GM12801 (cell line): ENCODE data around the gene NDRG3.

Experiments
- TF ChIP-seq, protein P1 (sequence below): IDR thresholded peaks from one replicate; pipeline ENCODE4 v1.5.1; 2011; ENCODE audit warnings: control low read depth; ENCODE audit not compliant: insufficient read length; ENCODE audit errors: extremely low read depth

NDRG3 gene

DNA sequence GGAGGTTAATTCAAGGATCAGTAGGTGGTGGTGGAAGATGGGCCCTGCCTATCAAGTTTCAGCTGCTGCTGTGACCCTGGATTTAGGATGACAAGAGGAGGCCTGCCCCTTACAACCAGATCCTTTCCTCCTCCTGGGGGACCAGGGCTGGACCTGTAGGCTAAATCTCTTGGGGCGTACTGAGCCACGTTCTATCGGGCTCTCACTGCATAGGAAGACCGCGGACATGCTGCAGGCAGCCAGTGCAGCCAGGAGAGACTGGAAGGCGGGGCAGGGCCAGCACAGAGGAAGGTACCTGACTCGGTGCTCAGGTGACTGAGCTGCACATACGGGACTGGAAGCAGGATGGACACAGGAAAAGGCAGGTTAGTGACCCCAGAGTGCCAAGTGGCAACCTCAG is 91.4 kb downstream of the NDRG3 start:
- TF ChIP-seq, protein P1, sequence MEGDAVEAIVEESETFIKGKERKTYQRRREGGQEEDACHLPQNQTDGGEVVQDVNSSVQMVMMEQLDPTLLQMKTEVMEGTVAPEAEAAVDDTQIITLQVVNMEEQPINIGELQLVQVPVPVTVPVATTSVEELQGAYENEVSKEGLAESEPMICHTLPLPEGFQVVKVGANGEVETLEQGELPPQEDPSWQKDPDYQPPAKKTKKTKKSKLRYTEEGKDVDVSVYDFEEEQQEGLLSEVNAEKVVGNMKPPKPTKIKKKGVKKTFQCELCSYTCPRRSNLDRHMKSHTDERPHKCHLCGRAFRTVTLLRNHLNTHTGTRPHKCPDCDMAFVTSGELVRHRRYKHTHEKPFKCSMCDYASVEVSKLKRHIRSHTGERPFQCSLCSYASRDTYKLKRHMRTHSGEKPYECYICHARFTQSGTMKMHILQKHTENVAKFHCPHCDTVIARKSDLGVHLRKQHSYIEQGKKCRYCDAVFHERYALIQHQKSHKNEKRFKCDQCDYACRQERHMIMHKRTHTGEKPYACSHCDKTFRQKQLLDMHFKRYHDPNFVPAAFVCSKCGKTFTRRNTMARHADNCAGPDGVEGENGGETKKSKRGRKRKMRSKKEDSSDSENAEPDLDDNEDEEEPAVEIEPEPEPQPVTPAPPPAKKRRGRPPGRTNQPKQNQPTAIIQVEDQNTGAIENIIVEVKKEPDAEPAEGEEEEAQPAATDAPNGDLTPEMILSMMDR, result no peak

DNA sequence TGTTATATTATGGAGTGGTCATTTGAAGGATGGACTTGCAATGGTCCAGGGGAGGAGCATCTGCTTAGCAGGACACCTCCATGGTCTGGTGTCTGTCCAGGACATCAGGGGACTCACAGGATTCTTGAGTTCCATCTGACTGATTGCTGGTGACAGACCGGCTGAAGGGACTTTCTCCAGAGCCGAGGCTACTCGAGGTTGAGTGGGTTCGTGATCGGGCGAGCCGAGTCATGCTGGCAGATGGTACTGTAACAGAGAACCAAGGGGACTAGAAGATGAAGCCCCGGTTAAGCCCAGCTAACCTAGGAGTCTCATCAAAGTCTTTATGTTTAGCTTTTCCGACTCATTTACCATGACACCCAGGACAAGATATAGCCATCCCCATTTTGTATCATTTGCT is 92.4 kb downstream of the NDRG3 start:
- TF ChIP-seq, protein P1, result no peak

DNA sequence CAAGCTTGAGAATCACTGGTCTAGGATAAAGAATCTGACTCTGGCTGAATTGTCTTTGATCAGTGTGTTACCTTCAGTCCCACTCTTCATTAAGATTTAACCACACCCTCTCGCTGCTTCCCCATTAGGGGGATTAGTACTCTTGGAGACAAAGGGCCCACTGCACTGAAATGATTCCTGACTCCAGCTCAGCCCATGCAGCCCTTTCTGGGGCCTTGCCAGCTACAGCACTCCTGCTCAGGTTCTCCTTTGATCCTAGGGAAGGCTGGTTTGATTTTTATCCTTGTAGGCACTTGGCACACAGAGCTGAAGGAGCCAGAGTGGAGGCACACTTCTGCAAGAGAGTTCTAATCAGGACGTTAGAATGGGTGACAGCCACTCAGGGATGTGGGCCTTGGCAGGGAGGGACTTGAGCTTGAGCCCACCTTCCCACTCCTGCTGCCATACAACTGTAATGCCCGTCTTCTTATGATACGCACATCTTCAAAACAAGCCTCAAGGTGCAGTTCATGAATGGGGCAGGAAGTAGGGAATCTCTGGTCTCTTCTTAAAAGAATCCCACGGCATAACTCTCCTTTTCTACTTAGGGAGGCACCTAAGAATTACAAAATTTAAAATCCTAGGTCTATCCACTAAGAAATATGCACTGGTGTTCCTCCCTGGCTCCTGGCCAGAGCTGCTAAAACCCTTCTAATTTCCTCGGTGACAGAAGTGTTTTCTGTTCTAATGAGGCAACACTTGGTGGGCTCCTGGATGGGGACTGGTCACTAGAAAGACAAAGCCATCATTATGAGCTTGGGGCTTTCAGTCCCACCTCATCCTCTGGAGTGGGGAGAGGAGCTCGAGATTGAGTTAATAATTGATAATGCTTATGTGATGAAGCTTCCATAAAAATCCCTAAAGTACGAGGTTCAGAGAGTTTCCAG is 98.4 kb downstream of the NDRG3 start:
- TF ChIP-seq, protein P1, result no peak

DNA sequence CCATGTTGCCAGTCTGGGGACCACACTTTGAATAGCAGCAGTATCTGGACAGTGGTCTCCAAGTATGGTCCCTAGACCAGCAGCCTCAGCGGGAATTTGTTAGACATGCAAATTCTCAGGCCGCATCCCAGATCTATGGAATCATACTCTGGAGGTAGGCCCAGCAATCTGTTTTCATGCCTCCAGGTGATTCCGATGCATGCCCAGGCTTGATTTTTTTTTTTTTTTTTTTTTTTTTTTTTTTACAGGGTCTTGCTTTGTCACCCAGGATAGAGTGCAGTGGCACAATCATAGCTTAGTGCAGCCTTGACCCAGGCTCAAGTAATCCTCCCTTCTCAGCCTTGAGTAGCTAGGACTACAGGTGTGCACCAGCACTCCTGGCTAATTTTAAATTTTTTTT is 99.2 kb downstream of the NDRG3 start:
- TF ChIP-seq, protein P1, result no peak

DNA sequence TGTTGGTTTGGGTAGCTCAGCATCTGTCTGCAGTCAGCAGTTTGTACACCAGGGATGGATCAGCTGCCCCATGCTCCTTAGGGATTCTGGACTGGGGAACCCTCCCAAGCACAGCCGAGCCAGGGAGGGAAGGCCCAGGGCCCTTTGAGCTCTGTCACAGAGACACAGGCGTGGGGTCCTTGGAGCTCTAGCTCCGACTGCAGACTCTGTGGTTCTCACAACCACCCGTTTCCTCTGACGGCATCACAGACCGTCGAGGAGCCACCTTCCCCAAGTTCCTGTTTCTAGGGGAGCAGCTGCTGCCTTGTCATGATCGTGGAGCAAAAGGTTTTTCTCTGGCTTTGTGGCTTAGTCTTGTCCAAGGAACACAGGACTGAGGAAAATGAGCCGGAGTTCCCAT is 99.9 kb downstream of the NDRG3 start, which contains the start of gene SLA2:
Gene SLA2, minus strand, starts transcription at position 199 of the 400 bp plus-strand sequence. CDS start 4,861 bp downstream, outside the sequence.
- TF ChIP-seq, protein P1, result no peak

DNA sequence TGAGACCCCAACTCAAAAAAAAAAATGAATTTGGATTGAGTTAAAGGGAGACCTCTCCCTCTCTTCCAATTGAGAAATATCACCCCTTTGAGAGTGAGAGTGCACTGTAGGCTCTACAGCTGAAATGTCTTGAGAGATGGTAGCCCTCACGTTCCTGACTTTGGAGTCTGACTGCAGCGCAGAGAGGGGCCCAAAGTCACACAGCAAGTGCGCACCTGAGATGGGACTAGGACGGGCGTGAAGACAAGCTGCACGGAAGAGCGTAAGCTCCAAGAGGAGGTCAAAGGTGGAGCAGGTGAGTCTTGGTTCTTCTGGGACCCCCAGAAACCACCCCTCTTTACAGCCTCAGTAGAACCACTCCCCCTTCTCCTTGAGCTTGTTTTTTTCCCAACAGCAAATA is 100.5 kb downstream of the NDRG3 start:
- TF ChIP-seq, protein P1, result no peak

DNA sequence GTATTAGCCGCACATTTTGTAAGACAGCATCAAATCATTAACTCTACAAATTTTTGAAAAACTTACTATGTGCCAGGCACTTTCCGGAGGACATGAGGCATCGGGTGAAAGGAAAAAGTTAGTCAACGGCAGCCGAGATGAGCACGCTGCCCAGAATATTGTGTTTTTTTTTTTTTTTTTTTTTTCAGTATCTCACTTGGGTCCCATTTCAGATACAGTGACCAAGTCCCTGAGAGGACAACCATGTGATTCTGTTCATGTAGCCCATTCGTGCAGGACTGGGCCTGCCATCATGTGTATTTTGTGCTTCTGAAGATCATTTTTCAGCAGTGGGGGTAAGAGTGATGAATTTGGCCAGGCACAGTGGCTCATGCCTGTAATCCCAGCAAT is 101.2 kb downstream of the NDRG3 start:
- TF ChIP-seq, protein P1, result no peak
